IMR-90 (cell line): Measurements from ENCODE around the gene TIMM13. TPM values are rescaled to one million over a fixed set of nuclear protein-coding genes. Genes with fewer than 3 reads are reported as not detected.

Source experiments
- ATAC-seq: fragments of 200-7000 bp; cut with Tn5 transposase; 2 replicates; pipeline ENCODE4 v1.9.1; 2020; ENCODE audit warnings: low read depth, mild to moderate bottlenecking, moderate library complexity
- BruUV-seq: library from RNA; stranded (reverse); fragments of 400-500 nt; replicated peaks from 2 replicates; lab custom pipeline; 2021; lab: Mats Ljungman, UMichigan
- CTCF ChIA-PET: fragments of 300-600 bp; formaldehyde crosslinking; extraction: SDS; loops from one replicate; lab custom pipeline; 2021; ENCODE audit warnings: antibody characterized with exemption; lab: Yijun Ruan, JAX
- POLR2A ChIA-PET: fragments of 300-600 bp; sonication (Branson Sonifier 250); formaldehyde crosslinking; loops from one replicate; lab custom pipeline; 2022; ENCODE audit warnings: antibody characterized with exemption; ENCODE audit not compliant: unreplicated experiment; lab: Charles Lee
- DNase-seq: peaks from one replicate; pipeline ENCODE4 v3.0.0; 2013
- H2AFZ ChIP-seq: replicated peaks from 2 replicates; pipeline ENCODE3; 2013; ENCODE audit warnings: low read length, mild to moderate bottlenecking; ENCODE audit not compliant: poor library complexity
- H2AK5ac ChIP-seq: 2 replicates; pipeline ENCODE4 v1.6.1; 2013; ENCODE audit warnings: low read depth, low read length, inconsistent platforms
- H2AK9ac ChIP-seq: replicated peaks from 2 replicates; pipeline ENCODE3; 2013; ENCODE audit warnings: mild to moderate bottlenecking, low read depth, low read length, moderate library complexity; ENCODE audit not compliant: poor library complexity
- H2BK120ac ChIP-seq: 2 replicates; pipeline ENCODE4 v1.6.1; 2013; ENCODE audit warnings: low read depth, low read length, inconsistent platforms
- H2BK15ac ChIP-seq: 3 replicates; pipeline ENCODE4 v1.6.1; 2013; ENCODE audit warnings: low read depth, low read length, inconsistent platforms
- H2BK20ac ChIP-seq: 2 replicates; pipeline ENCODE4 v1.6.1; 2013; ENCODE audit warnings: low read depth, mild to moderate bottlenecking, inconsistent platforms, low read length, moderate library complexity
- H2BK5ac ChIP-seq: 2 replicates; pipeline ENCODE4 v1.6.1; 2013; ENCODE audit warnings: mild to moderate bottlenecking, low read depth, low read length, inconsistent platforms; ENCODE audit not compliant: poor library complexity, severe bottlenecking
- H3K14ac ChIP-seq: replicated peaks from 2 replicates; pipeline ENCODE4 v1.6.1; 2013; ENCODE audit warnings: low read depth, low read length, inconsistent platforms
- H3K18ac ChIP-seq: 2 replicates; pipeline ENCODE4 v1.6.1; 2013; ENCODE audit warnings: low read depth, low read length, control low read depth
- H3K23ac ChIP-seq: 2 replicates; pipeline ENCODE4 v1.6.1; 2013; ENCODE audit warnings: low read depth, low read length, inconsistent platforms
- H3K27ac ChIP-seq: 2 replicates; pipeline ENCODE4 v1.5.1; 2013; ENCODE audit warnings: mild to moderate bottlenecking, control low read depth, low read length; ENCODE audit not compliant: insufficient read depth
- H3K27me3 ChIP-seq: 2 replicates; pipeline ENCODE4 v1.6.1; 2013; ENCODE audit warnings: low read length; ENCODE audit not compliant: control insufficient read depth, insufficient read depth
- H3K36me3 ChIP-seq: 2 replicates; pipeline ENCODE4 v1.6.1; 2013; ENCODE audit warnings: low read length, mixed read lengths; ENCODE audit not compliant: control insufficient read depth, insufficient read depth
- H3K4ac ChIP-seq: 2 replicates; pipeline ENCODE4 v1.6.1; 2013; ENCODE audit warnings: low read depth, low read length, inconsistent platforms
- H3K4me1 ChIP-seq: 2 replicates; pipeline ENCODE4 v1.6.1; 2013; ENCODE audit warnings: low read length, mixed read lengths; ENCODE audit not compliant: control insufficient read depth, insufficient read depth
- H3K4me2 ChIP-seq: 2 replicates; pipeline ENCODE4 v1.6.1; 2013; ENCODE audit warnings: low read depth, mild to moderate bottlenecking, control low read depth, low read length, moderate library complexity
- H3K4me3 ChIP-seq: 2 replicates; pipeline ENCODE4 v1.5.1; 2013; ENCODE audit warnings: low read depth, mild to moderate bottlenecking, control low read depth, low read length, moderate library complexity; ENCODE audit not compliant: insufficient read depth
- H3K56ac ChIP-seq: 2 replicates; pipeline ENCODE4 v1.6.1; 2013; ENCODE audit warnings: low read length, inconsistent platforms; ENCODE audit not compliant: insufficient read depth; ENCODE audit errors: extremely low read depth
- H3K79me1 ChIP-seq, 2 experiments: 2 replicates each; pipeline ENCODE4 v1.6.1; 2013; ENCODE audit warnings: low read length in 2 of 2, inconsistent platforms in 1 of 2, low read depth in 1 of 2
- H3K9ac ChIP-seq: 2 replicates; pipeline ENCODE4 v1.6.1; 2013; ENCODE audit warnings: low read depth, low read length, control low read depth
- H3K9me1 ChIP-seq: 2 replicates; pipeline ENCODE4 v1.6.1; 2013; ENCODE audit warnings: low read length, inconsistent platforms; ENCODE audit not compliant: insufficient read depth
- H3K9me3 ChIP-seq: 2 replicates; pipeline ENCODE4 v1.6.1; 2013; ENCODE audit warnings: low read length; ENCODE audit not compliant: control insufficient read depth, insufficient read depth
- H4K20me1 ChIP-seq: 2 replicates; pipeline ENCODE4 v1.6.1; 2013; ENCODE audit warnings: low read length, inconsistent platforms; ENCODE audit not compliant: insufficient read depth
- H4K5ac ChIP-seq: 2 replicates; pipeline ENCODE4 v1.6.1; 2013; ENCODE audit warnings: mild to moderate bottlenecking, low read depth, low read length, control low read depth
- H4K8ac ChIP-seq, 2 experiments: 2 replicates each; pipeline ENCODE4 v1.6.1; 2013; ENCODE audit warnings: low read depth in 2 of 2, low read length in 2 of 2, control low read depth in 1 of 2, inconsistent platforms in 1 of 2
- H4K91ac ChIP-seq: 2 replicates; pipeline ENCODE4 v1.6.1; 2013; ENCODE audit warnings: low read depth, low read length, inconsistent platforms; ENCODE audit not compliant: insufficient read depth
- BHLHE40 ChIP-seq: fragments of 150-350 bp; IDR thresholded peaks from 2 replicates; pipeline ENCODE4 v1.6.1; 2016; ENCODE audit warnings: mild to moderate bottlenecking, low read depth, low read length
- NFE2L2 ChIP-seq: fragments of 150-350 bp; IDR thresholded peaks from 2 replicates; pipeline ENCODE4 v1.6.1; 2016; ENCODE audit warnings: low read depth, mild to moderate bottlenecking, low read length
- POLR2A ChIP-seq: IDR thresholded peaks from 2 replicates; pipeline ENCODE4 v1.6.1; 2012; ENCODE audit warnings: mild to moderate bottlenecking, low read depth, low read length
- RAD21 ChIP-seq: IDR thresholded peaks from 2 replicates; pipeline ENCODE4 v1.6.1; 2012; ENCODE audit warnings: low read length, improper control_type of control experiment
- WGBS, 2 experiments: methylation state at CpG; one replicate each; pipeline versions ENCODE4 v1.1.5 to v1.1.7; 2013; ENCODE audit warnings: missing lambda C conversion rate in 2 of 2; ENCODE audit not compliant: insufficient read length in 1 of 2; ENCODE audit errors: extremely low coverage in 2 of 2; 5-methylcytosine and 5-hydroxymethylcytosine counted together
- dilution Hi-C: fragments of 300-500 bp; cut with HindIII; formaldehyde crosslinking; loops from one replicate; pipeline ENCODE4 v1.14.3; 2018; ENCODE audit warnings: low sequenced_read_pairs; ENCODE audit not compliant: unreplicated experiment
- in situ Hi-C: fragments of 300-500 bp; cut with MboI; formaldehyde crosslinking; loops from 3 replicates; pipeline ENCODE4 v1.14.3; 2019; ENCODE audit warnings: low sequenced_read_pairs, inconsistent platforms, mixed read lengths
- intact Hi-C: fragments of 100-400 bp; cut with micrococcal nuclease; formaldehyde crosslinking; loops from 2 replicates; pipeline ENCODE4 v1.10.0; 2022
- polyA plus RNA-seq, 3 experiments: library from polyadenylated mRNA; depleted of rRNA; stranded (reverse); fragments of >200 nt; gene quantifications; 2 replicates each; pipeline ENCODE4 v1.2.3, GENCODE V29; 2012; ENCODE audit warnings: low replicate concordance in 1 of 3
- total RNA-seq: library from RNA; depleted of rRNA; stranded (reverse); fragments of >200 nt; gene quantifications from 2 replicates; pipeline ENCODE4 v1.2.3, GENCODE V29; 2012

The TIMM13 gene
- total and polyA plus RNA-seq, 2 of the 4 experiments (the other 2 are of a cell fraction), result 21.0 to 62.3 TPM

DNA sequence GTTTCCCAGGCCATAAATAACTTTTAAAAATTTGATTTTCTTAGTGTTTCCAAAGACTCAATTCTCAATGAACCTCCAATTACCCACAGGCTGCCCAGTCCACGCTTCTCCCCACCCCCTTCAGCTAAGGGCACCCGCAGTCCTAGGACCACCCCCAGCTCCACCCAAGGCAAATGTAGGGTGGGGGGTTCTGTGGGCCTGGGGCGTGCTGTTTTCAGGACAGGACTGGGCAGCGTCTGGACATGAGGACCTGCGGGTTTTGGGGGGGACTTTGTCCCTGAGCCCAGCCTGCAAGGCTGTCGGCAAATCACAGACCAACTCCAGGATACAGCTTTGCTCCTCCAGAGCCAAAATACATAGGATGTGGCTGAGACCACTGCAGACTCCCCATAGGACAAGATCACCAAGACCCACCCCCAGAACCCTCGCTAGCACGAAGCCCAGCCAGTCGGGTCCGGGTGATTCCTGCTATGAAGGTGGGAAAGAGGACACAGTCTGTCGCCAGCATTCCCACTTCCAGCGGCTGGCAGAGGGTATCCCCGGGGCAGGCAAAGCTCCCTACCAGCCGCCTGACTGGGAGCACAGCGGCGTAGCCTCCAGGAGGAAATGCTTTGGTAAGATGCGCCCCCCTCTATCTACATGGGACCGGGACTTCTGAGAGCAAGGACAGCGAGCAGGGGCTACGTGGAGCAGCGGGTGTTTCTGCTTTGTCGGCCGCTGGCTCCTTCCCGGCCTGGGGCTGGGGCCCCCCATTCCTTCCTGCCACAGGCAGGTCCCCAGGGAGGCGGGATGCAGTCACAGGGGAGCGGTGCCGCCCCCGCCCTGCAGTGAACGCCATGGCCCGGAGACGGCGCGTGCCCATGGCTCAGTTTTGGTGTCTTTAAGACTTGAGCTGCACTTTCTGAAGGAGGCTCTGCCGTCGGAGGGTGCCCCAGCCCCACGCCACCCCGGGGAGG lies 1.6 kb upstream of the TIMM13 start:
- Histone ChIP-seq H3K9me1 (no peaks in the 10 kb centered on the region; the same call in 1 of the 2 replicates), H2AFZ (peak overlapping the region; percentile 21), H4K20me1 (peaks cover 29% of the 10 kb centered on the region), H3K14ac (no peak overlapping the region), H2BK20ac (no peak overlapping the region), H3K9ac (no peak overlapping the region), H3K4me3 (no peak overlapping the region), H3K56ac (no peak overlapping the region), H3K4me1 (peaks cover 12% of the 10 kb centered on the region), H3K27ac (no peak overlapping the region; the same call in 1 of the 2 replicates), H2AK5ac (peak overlapping the region; percentile 4; the same call in 1 of the 2 replicates), H2BK15ac (no peak overlapping the region), H3K79me1 (peaks cover 15 to 42% of the 10 kb centered on the region in 2 experiments; a peak in 3 of 4 replicates), H2BK120ac (no peak overlapping the region), H3K27me3 (no peaks in the 10 kb centered on the region), H3K23ac (no peak overlapping the region), H3K4ac (0 out of 2 replicates have a peak overlapping the region, but pooled peaks have one; percentile 39), H3K9me3 (no peaks in the 10 kb centered on the region), H3K4me2 (no peak overlapping the region), H4K5ac (no peak overlapping the region; the same call in 1 of the 2 replicates), H4K91ac (no peak overlapping the region; the same call in 1 of the 2 replicates), H2BK5ac (no peak overlapping the region), H3K18ac (no peak overlapping the region), H4K8ac (peak overlapping the region; percentile 75 to 77; a peak in 3 of 4 replicates), H3K36me3 (peaks cover 22% of the 10 kb centered on the region; the same call in 1 of the 2 replicates), H2AK9ac (peak overlapping the region; percentile 85)
- intact Hi-C loops (no loop called here), in situ Hi-C loops (no loop called here), dilution Hi-C loops (no loop called here)
- no TSS peak for BruUV-seq
- ATAC-seq (no peak), DNase-seq (no peak)
- WGBS, 2 experiments, result 85% methylated on average over 7 of the region's 37 CpGs; no CpG with 5 or more reads in 1 of the 2 experiments
- POLR2A ChIA-PET, result no interaction called here
- TF ChIP-seq NFE2L2 (no peak), POLR2A (no peak), BHLHE40 (no peak), RAD21 (no peak)
- CTCF ChIA-PET, result no interaction called here
